Chondrocyte (in vitro differentiated cells): ENCODE data around the gene NUDT7. TPM values are rescaled to one million over a fixed set of nuclear protein-coding genes. Genes with fewer than 3 reads are reported as not detected.

Experiments
- total RNA-seq: library from RNA; stranded (reverse); gene quantifications from 3 replicates; pipeline ENCODE4 v1.2.1, GENCODE V29; 2021

Gene NUDT7
- total RNA-seq, 1 donor from 2014 or later, result 2.1 TPM

Other genes starting within 250 kb of the NUDT7 start
- not detected in 3 replicates for gene VAT1L, start 66.0 kb downstream of the NUDT7 start, total RNA-seq